ENCODE measurements around the gene SIAE. TPM values are rescaled to one million over a fixed set of nuclear protein-coding genes. Genes with fewer than 3 reads are reported as not detected.
A peak's percentile ranks its signal among the peaks of the same experiment; 100 is the strongest.

SIAE gene
- total and polyA plus RNA-seq, 2 of the 8 experiments (the other 6 are each of a cell fraction or from before 2014, with no cell fraction given), result 2.3 to 3.7 TPM

DNA sequence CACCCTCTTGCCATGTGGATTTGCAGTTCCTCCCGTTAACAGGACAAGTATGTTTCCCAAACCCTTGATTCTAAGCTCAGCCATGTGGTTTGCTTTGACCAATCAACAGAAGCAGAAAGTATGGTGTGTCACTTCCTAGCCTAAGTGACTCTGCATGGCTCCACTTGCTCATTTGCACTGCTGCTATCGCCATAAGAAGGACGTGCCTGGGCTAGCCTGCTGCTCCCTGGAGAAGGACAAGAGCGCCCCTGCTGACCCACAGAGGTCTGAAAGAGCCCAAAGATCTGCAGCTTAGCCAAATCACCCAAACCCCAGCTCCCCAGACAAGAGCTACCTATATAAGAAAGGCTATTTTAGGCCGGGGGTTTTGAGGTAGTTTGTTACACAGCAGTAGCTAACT lies 32.9 kb downstream of the SIAE start:
- no peaks in the 10 kb centered on the region for H3K27me3 ChIP-seq (replicated peaks in 1 of 4; ENCODE audit: control insufficient read depth in 3 of 4, extremely low read depth in 1 of 4, insufficient read depth in 3 of 4, low read length in 3 of 4)
- H3K27ac ChIP-seq (ENCODE audit: low read depth, low read length), result no peak overlapping the region
- peaks cover 0 to 10% (median 0%) of the 10 kb centered on the region in 4 experiments; a peak in 4 of 8 replicates for H3K36me3 ChIP-seq (ENCODE audit: control insufficient read depth in 2 of 4, insufficient read depth in 4 of 4, low read length in 3 of 4)
- no peaks in the 10 kb centered on the region for H3K79me2 ChIP-seq (ENCODE audit: control insufficient read depth in 1 of 2, insufficient read depth in 2 of 2, low read length in 2 of 2)
- ChIA-PET POLR2A (ENCODE audit: partially characterized antibody) (interaction anchor here (0.7 to 1.6 kb wide), 2 partner anchors 10 to 21 kb away, joined by 3 to 4 read pairs; no protein-coding TSS in a partner anchor), CTCF (ENCODE audit: partially characterized antibody) (interaction anchor here (1.0 to 8.6 kb wide), 8 partner anchors 55 to 242 kb away, joined by 3 to 69 read pairs (median 3); partner anchors contain the start of genes ESAM and OR8B3)
- no peak overlapping the region for H2AFZ ChIP-seq (ENCODE audit: low read length)
- FAIRE-seq, result no peak
- peak overlapping the region; percentile 10; the same call in 1 of the 2 replicates for H2BK12ac ChIP-seq (ENCODE audit: low read depth, low read length)
- H3K23ac ChIP-seq (ENCODE audit: insufficient read length), result no peak overlapping the region
- H3K4me1 ChIP-seq (replicated peaks in 1 of 4; ENCODE audit: control insufficient read depth in 3 of 4, insufficient read depth in 4 of 4, low read length in 3 of 4), result peaks cover 0 to 6% (median 2%) of the 10 kb centered on the region in 4 experiments; a peak in 3 of 7 replicates
- H4K91ac ChIP-seq (replicated peaks; ENCODE audit: insufficient read length, low read length), result peak overlapping the region; percentile 38
- H3K79me1 ChIP-seq (ENCODE audit: low read depth, low read length), result no peaks in the 10 kb centered on the region
- WGBS, 2 experiments (ENCODE audit: extremely low coverage in 1 of 2, insufficient coverage in 1 of 2, insufficient read length in 1 of 2, insufficient replicate concordance in 2 of 2, low coverage in 1 of 2, low lambda C conversion rate in 2 of 2, missing lambda C conversion rate in 1 of 2), result 84% methylated on average over 5 of the region's 5 CpGs; no CpG with 5 or more reads in 1 of the 2 experiments
- no peak overlapping the region for H3K18ac ChIP-seq (ENCODE audit: extremely low read depth, low read length)
- H2AK5ac ChIP-seq (ENCODE audit: low read depth, low read length), result no peak overlapping the region; the same call in 1 of the 2 replicates
- H2BK15ac ChIP-seq (ENCODE audit: low read length), result no peak overlapping the region
- peak overlapping the region; percentile 21; the same call in 1 of the 2 replicates for H2BK5ac ChIP-seq (ENCODE audit: low read depth, low read length)
- H2BK120ac ChIP-seq (replicated peaks; ENCODE audit: low read depth, low read length), result no peak overlapping the region
- no peak overlapping the region for H3K56ac ChIP-seq (replicated peaks; ENCODE audit: insufficient read length, low read depth, low read length)
- no peak overlapping the region for H3K14ac ChIP-seq (ENCODE audit: insufficient read length)
- H4K8ac ChIP-seq (ENCODE audit: extremely low read depth, insufficient read depth, low read length), result no peak overlapping the region
- no peaks in the 10 kb centered on the region; the same call in 1 of the 2 replicates for H3K23me2 ChIP-seq (ENCODE audit: low read depth, low read length)
- H3K4me3 ChIP-seq (ENCODE audit: extremely low read depth in 1 of 4, insufficient read depth in 2 of 4, low read depth in 3 of 4, low read length in 4 of 4), result no peak overlapping the region
- H4K20me1 ChIP-seq (replicated peaks in 1 of 2; ENCODE audit: control insufficient read depth in 1 of 2, insufficient read depth in 2 of 2, low read length in 2 of 2), result no peaks in the 10 kb centered on the region
- no peak overlapping the region for H3K4ac ChIP-seq (replicated peaks; ENCODE audit: insufficient read length, low read depth, low read length)
- no peak overlapping the region for H3K9ac ChIP-seq (replicated peaks in 1 of 4; ENCODE audit: extremely low read depth in 1 of 4, low read depth in 3 of 4, low read length in 3 of 4)
- TF ChIP-seq, protein P1, sequence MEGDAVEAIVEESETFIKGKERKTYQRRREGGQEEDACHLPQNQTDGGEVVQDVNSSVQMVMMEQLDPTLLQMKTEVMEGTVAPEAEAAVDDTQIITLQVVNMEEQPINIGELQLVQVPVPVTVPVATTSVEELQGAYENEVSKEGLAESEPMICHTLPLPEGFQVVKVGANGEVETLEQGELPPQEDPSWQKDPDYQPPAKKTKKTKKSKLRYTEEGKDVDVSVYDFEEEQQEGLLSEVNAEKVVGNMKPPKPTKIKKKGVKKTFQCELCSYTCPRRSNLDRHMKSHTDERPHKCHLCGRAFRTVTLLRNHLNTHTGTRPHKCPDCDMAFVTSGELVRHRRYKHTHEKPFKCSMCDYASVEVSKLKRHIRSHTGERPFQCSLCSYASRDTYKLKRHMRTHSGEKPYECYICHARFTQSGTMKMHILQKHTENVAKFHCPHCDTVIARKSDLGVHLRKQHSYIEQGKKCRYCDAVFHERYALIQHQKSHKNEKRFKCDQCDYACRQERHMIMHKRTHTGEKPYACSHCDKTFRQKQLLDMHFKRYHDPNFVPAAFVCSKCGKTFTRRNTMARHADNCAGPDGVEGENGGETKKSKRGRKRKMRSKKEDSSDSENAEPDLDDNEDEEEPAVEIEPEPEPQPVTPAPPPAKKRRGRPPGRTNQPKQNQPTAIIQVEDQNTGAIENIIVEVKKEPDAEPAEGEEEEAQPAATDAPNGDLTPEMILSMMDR (IDR thresholded peaks at IDR 0.05; ENCODE audit: control extremely low read depth in 1 of 3, insufficient read depth in 1 of 3, low read depth in 1 of 3, low read length in 3 of 3), result peak in 2 of 3 experiments; percentile 20 to 48; a peak in 3 of 4 replicates
- TF ChIP-seq RAD21 (IDR thresholded peaks at IDR 0.05 in 1 of 2, conservative IDR thresholded peaks at IDR 0.05 in 1 of 2; ENCODE audit: low read depth in 2 of 2, low read length in 2 of 2) (peak; percentile 42 to 51; a peak in 2 of 4 replicates), CBX5 (IDR thresholded peaks at IDR 0.05; ENCODE audit: low read depth, low read length) (no peak), SIRT6 (IDR thresholded peaks at IDR 0.05; ENCODE audit: low read length) (no peak), TAF1 (IDR thresholded peaks at IDR 0.05; ENCODE audit: low read depth, low read length) (0 out of 2 replicates have a peak, but pooled peaks have one; percentile 47), POLR2A (IDR thresholded peaks at IDR 0.05; ENCODE audit: control extremely low read depth in 1 of 2, low read depth in 2 of 2, low read length in 2 of 2) (no peak), JUN (IDR thresholded peaks at IDR 0.05; ENCODE audit: low read depth, low read length) (no peak), EP300 (IDR thresholded peaks at IDR 0.05; ENCODE audit: borderline replicate concordance in 1 of 2, low read depth in 2 of 2, low read length in 2 of 2) (no peak), TAF7 (optimal IDR thresholded peaks at IDR 0.05; ENCODE audit: borderline replicate concordance, low read depth, low read length) (no peak)
- H2BK20ac ChIP-seq (ENCODE audit: low read length), result no peak overlapping the region
- H4K5ac ChIP-seq (ENCODE audit: insufficient read length, low read depth, low read length), result no peak overlapping the region
- no peak overlapping the region for H3K4me2 ChIP-seq (ENCODE audit: insufficient read depth in 1 of 2, low read depth in 2 of 2, low read length in 2 of 2)
- H3K9me3 ChIP-seq (ENCODE audit: insufficient read depth in 2 of 2, low read depth in 1 of 2, low read length in 1 of 2), result no peaks in the 10 kb centered on the region
- peak in 1 of 2 experiments; percentile 49 for DNase-seq (ENCODE audit: low read depth in 1 of 2, low spot score in 2 of 2)
